Liver (tissue), 3 donors: Measurements from ENCODE around the gene TRIM25.

ENCODE experiments used
- CTCF ChIP-seq: fragments of 150-350 bp; IDR thresholded peaks from 2 replicates; pipeline ENCODE4 v1.5.1; 2017; ENCODE audit warnings: improper control_type of control experiment, low read depth, low read length; ENCODE audit not compliant: missing input control
- JUND ChIP-seq, 2 donors: IDR thresholded peaks; 2 replicates each; pipeline ENCODE4 v1.6.1; 2016; ENCODE audit warnings: antibody characterized with exemption in 2 of 2
- REST ChIP-seq: IDR thresholded peaks from 2 replicates; pipeline ENCODE4 v1.6.1; 2016; ENCODE audit warnings: antibody characterized with exemption, mild to moderate bottlenecking
- SP1 ChIP-seq: IDR thresholded peaks from 2 replicates; pipeline ENCODE4 v1.6.1; 2018; ENCODE audit warnings: antibody characterized with exemption, mild to moderate bottlenecking
- TAF1 ChIP-seq: conservative IDR thresholded peaks from 2 replicates; pipeline ENCODE4 v1.6.1; 2016; ENCODE audit warnings: antibody characterized with exemption, mild to moderate bottlenecking
- TF ChIP-seq, protein P1 (sequence below): IDR thresholded peaks from 2 replicates; pipeline ENCODE4 v1.6.1; 2016; ENCODE audit warnings: antibody characterized with exemption
- donor health status: healthy.
- donor health status: healthy.

GRCh38 chr17:56949595-56949994 lies 35.7 kb upstream of the TRIM25 start:
- TF ChIP-seq TAF1 (no peak), CTCF (no peak), SP1 (no peak), REST (no peak), JUND (IDR thresholded peaks at IDR 0.05) (no peak)
- TF ChIP-seq, protein P1, sequence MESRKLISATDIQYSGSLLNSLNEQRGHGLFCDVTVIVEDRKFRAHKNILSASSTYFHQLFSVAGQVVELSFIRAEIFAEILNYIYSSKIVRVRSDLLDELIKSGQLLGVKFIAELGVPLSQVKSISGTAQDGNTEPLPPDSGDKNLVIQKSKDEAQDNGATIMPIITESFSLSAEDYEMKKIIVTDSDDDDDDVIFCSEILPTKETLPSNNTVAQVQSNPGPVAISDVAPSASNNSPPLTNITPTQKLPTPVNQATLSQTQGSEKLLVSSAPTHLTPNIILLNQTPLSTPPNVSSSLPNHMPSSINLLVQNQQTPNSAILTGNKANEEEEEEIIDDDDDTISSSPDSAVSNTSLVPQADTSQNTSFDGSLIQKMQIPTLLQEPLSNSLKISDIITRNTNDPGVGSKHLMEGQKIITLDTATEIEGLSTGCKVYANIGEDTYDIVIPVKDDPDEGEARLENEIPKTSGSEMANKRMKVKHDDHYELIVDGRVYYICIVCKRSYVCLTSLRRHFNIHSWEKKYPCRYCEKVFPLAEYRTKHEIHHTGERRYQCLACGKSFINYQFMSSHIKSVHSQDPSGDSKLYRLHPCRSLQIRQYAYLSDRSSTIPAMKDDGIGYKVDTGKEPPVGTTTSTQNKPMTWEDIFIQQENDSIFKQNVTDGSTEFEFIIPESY: no peak
